ENCODE measurements around the gene PDGFD.

Gene PDGFD

GRCh38 chr11:103906291-103906867, 257.6 kb downstream of the PDGFD start:
- TF ChIP-seq, protein P1, sequence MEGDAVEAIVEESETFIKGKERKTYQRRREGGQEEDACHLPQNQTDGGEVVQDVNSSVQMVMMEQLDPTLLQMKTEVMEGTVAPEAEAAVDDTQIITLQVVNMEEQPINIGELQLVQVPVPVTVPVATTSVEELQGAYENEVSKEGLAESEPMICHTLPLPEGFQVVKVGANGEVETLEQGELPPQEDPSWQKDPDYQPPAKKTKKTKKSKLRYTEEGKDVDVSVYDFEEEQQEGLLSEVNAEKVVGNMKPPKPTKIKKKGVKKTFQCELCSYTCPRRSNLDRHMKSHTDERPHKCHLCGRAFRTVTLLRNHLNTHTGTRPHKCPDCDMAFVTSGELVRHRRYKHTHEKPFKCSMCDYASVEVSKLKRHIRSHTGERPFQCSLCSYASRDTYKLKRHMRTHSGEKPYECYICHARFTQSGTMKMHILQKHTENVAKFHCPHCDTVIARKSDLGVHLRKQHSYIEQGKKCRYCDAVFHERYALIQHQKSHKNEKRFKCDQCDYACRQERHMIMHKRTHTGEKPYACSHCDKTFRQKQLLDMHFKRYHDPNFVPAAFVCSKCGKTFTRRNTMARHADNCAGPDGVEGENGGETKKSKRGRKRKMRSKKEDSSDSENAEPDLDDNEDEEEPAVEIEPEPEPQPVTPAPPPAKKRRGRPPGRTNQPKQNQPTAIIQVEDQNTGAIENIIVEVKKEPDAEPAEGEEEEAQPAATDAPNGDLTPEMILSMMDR (IDR thresholded peaks at IDR 0.05; ENCODE audit: low read depth, low read length) = no peak
- no peak for DNase-seq (ENCODE audit: extremely low read depth, low read depth)

DNA sequence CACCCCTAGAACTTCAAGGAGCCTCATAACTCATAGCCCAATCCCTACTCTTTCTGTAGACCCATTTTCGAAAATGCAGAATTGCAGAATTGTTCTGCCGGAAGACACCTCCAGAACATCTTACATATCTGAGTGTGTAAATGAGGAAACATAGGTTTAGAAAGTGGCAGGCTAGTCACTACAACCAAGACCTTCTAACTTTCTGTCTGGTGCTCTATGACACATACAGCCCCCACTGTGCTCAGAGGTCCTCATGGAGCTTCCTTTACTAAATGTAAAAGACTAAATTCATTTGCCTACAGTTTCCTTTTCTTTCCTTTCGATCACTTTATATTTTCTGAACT, 259.7 kb downstream of the PDGFD start:
- no peak for DNase-seq (ENCODE audit: extremely low read depth, low read depth)
- TF ChIP-seq, protein P1 (IDR thresholded peaks at IDR 0.05; ENCODE audit: low read depth, low read length) = no peak

GRCh38 chr11:103903621-103904323, 260.2 kb downstream of the PDGFD start:
- no peak for DNase-seq (ENCODE audit: extremely low read depth, low read depth)
- TF ChIP-seq, protein P1 (IDR thresholded peaks at IDR 0.05; ENCODE audit: low read depth, low read length) = no peak

GRCh38 chr11:103902994-103903393, 261.0 kb downstream of the PDGFD start:
- TF ChIP-seq, protein P1 (IDR thresholded peaks at IDR 0.05; ENCODE audit: low read depth, low read length) = no peak
- DNase-seq (ENCODE audit: extremely low read depth, low read depth) = no peak

GRCh38 chr11:103901656-103902055, 262.3 kb downstream of the PDGFD start:
- DNase-seq (ENCODE audit: extremely low read depth, low read depth) = no peak
- TF ChIP-seq, protein P1 (IDR thresholded peaks at IDR 0.05; ENCODE audit: low read depth, low read length) = no peak

DNA sequence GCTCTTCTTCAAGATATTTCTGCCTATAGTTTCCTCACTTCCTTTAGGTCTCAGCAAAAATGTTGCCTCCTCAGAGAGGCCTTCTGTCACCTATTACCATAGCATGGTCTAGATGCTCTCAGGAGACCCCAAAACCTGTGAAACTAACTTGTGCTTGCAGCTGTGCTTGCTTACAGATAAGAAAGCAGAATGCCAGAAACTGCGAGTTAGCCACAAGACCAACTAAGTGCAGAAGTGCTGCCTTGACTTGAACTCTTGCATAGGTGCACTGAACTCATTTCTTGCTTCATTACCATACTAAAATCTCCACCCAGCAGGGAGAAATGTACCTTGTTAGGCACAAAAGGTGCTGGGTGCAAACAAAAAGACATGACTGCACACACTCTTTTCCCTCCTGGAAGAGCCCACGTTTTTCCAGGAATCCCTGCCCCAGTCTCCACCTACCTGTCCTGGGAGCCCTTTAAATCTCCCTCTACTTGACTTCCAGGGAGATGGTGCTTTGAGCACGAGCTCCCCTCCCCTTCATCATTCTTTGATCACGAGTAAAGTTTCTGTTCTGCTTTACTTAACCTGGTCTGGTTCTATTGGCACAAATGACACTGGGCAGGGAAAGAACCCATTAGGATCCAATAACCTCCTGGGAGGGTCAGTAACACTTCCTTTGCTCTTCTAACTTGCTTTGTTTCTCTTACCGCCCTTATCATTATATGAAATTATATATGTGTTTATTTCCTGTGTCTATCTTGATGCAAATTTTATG, 265.2 kb downstream of the PDGFD start:
- TF ChIP-seq, protein P1 (IDR thresholded peaks at IDR 0.05; ENCODE audit: low read depth, low read length) = no peak
- no peak for DNase-seq (ENCODE audit: extremely low read depth, low read depth)

- DNase-seq (ENCODE audit: extremely low read depth, low read depth) = no peak
- TF ChIP-seq, protein P1 (IDR thresholded peaks at IDR 0.05; ENCODE audit: low read depth, low read length) = no peak
These were observed 265.9 kb downstream of the PDGFD start for GRCh38 chr11:103898065-103898464.
